Erythroblast (primary cell): ENCODE results near the gene RNF11.

Experiments used
- GATA1 ChIP-seq: IDR thresholded peaks from 2 replicates; pipeline ENCODE4 v1.6.1; 2011; ENCODE audit warnings: low read depth, mild to moderate bottlenecking, control low read depth, low read length, moderate library complexity
- POLR2A ChIP-seq: IDR thresholded peaks from 2 replicates; pipeline ENCODE4 v1.6.1; 2011; ENCODE audit warnings: mild to moderate bottlenecking, low read length

GRCh38 chr1:51247499-51247898 is 11.4 kb downstream of the RNF11 start:
- TF ChIP-seq POLR2A (no peak), GATA1 (no peak)
